K562 (cell line): Measurements from ENCODE around the gene DEDD. TPM values are rescaled to one million over a fixed set of nuclear protein-coding genes. Genes with fewer than 3 reads are reported as not detected.
A peak's percentile ranks its signal among the peaks of the same experiment; 100 is the strongest.

Experiments
- ARNT ChIP-seq, 2 experiments: fragments of 450-650 bp; IDR thresholded peaks; 2 replicates each; pipeline ENCODE4 v1.6.1; 2016; ENCODE audit warnings: mild to moderate bottlenecking in 1 of 2
- CEBPG ChIP-seq, 3 experiments: fragments of 200-800 bp in 1 of 3; sonication (Bioruptor generic) in 1 of 3; sonication (generic) in 1 of 3; formaldehyde crosslinking in 1 of 3; IDR thresholded peaks in 2 of 3; conservative IDR thresholded peaks in 1 of 3; 2 replicates each; pipeline versions ENCODE4 v1.6.1 to v1.8.0; 2016 to 2022; ENCODE audit warnings: missing compliant biosample characterization in 2 of 3, missing genetic modification characterization in 2 of 3, mild to moderate bottlenecking in 1 of 3, missing genetic modification reagents in 1 of 3
- CHCHD3 ChIP-seq: fragments of 250-450 bp; sonication (Bioruptor Pico); IDR thresholded peaks from 2 replicates; pipeline ENCODE4 v2.1.2; 2022; ENCODE audit warnings: mild to moderate bottlenecking
- CREB1 ChIP-seq, 2 experiments: sonication (generic) in 1 of 2; formaldehyde crosslinking in 1 of 2; IDR thresholded peaks; 2 replicates each; pipeline versions ENCODE4 v1.6.1 to v1.8.0; 2012 to 2022; ENCODE audit warnings: inconsistent platforms in 1 of 2, mild to moderate bottlenecking in 1 of 2, missing genetic modification reagents in 1 of 2, moderate library complexity in 1 of 2
- CREM ChIP-seq: IDR thresholded peaks from 2 replicates; pipeline ENCODE4 v1.6.1; 2014; ENCODE audit warnings: antibody characterized with exemption, low read depth
- E2F6 ChIP-seq, 2 experiments: IDR thresholded peaks; 2 replicates each; pipeline ENCODE4 v1.6.1; 2011; ENCODE audit warnings: borderline replicate concordance in 1 of 2, control low read depth in 1 of 2, low read depth in 1 of 2, low read length in 1 of 2, mild to moderate bottlenecking in 1 of 2, mixed read lengths in 1 of 2, moderate library complexity in 1 of 2; ENCODE audit not compliant: insufficient read depth in 1 of 2, insufficient read length in 1 of 2, poor library complexity in 1 of 2, severe bottlenecking in 1 of 2; ENCODE audit errors: extremely low read depth in 1 of 2
- EHMT2 ChIP-seq: fragments of 450-650 bp; IDR thresholded peaks from 2 replicates; pipeline ENCODE4 v1.6.1; 2018; ENCODE audit warnings: antibody characterized with exemption
- FOXP4 ChIP-seq: sonication (generic); formaldehyde crosslinking; IDR thresholded peaks from 2 replicates; pipeline ENCODE4 v1.8.0; 2022; ENCODE audit warnings: mild to moderate bottlenecking, missing genetic modification reagents, borderline replicate concordance
- HCFC1 ChIP-seq: IDR thresholded peaks from 2 replicates; pipeline ENCODE4 v1.6.1; 2012; ENCODE audit warnings: low read depth, low read length, improper control_type of control experiment
- MEF2A ChIP-seq: IDR thresholded peaks from 2 replicates; pipeline ENCODE4 v1.6.1; 2011; ENCODE audit warnings: low read depth, mild to moderate bottlenecking, low read length, moderate library complexity; ENCODE audit not compliant: control insufficient read depth
- PTBP1 ChIP-seq: fragments of 200-400 bp; formaldehyde crosslinking; IDR thresholded peaks from 2 replicates; pipeline ENCODE4 v1.6.1; 2017; ENCODE audit warnings: low read depth, low read length
- RNF2 ChIP-seq: sonication (generic); IDR thresholded peaks from 2 replicates; pipeline ENCODE4 v1.6.1; 2016
- SMARCA5 ChIP-seq: fragments of 450-650 bp; IDR thresholded peaks from 2 replicates; pipeline ENCODE4 v1.6.1; 2016
- SRSF1 ChIP-seq: fragments of 200-400 bp; formaldehyde crosslinking; IDR thresholded peaks from 2 replicates; pipeline ENCODE4 v1.6.1; 2017; ENCODE audit warnings: mild to moderate bottlenecking, low read depth, low read length, moderate library complexity
- TAF9B ChIP-seq: fragments of 450-650 bp; IDR thresholded peaks from 2 replicates; pipeline ENCODE4 v1.6.1; 2018; ENCODE audit warnings: mild to moderate bottlenecking; ENCODE audit not compliant: partially characterized antibody
- YY1 ChIP-seq, 3 experiments: IDR thresholded peaks; 2 replicates each; pipeline ENCODE4 v1.6.1; 2011; ENCODE audit warnings: low read length in 2 of 3, mild to moderate bottlenecking in 2 of 3, moderate library complexity in 2 of 3, borderline replicate concordance in 1 of 3, control low read depth in 1 of 3, low read depth in 1 of 3; ENCODE audit not compliant: insufficient read depth in 3 of 3, insufficient replicate concordance in 2 of 3, control insufficient read depth in 1 of 3, insufficient read length in 1 of 3; ENCODE audit errors: extremely low read depth in 1 of 3
- ZEB2 ChIP-seq: fragments of 450-650 bp; IDR thresholded peaks from 2 replicates; pipeline ENCODE4 v1.6.1; 2016
- ZNF347 ChIP-seq: fragments of 450-650 bp; formaldehyde crosslinking; IDR thresholded peaks from 2 replicates; pipeline ENCODE4 v1.4.0; 2020; ENCODE audit warnings: low read depth, mild to moderate bottlenecking, moderate library complexity
- ZNF589 ChIP-seq: fragments of 200-800 bp; sonication (Bioruptor generic); IDR thresholded peaks from 2 replicates; pipeline ENCODE4 v1.6.1; 2016; ENCODE audit warnings: low read depth, missing genetic modification characterization, missing compliant biosample characterization
- ZNF644 ChIP-seq: fragments of 200-800 bp; sonication (Bioruptor generic); IDR thresholded peaks from 2 replicates; pipeline ENCODE4 v1.6.1; 2016; ENCODE audit warnings: low read depth, missing genetic modification characterization, missing compliant biosample characterization
- ZNF668 ChIP-seq: fragments of 250-450 bp; sonication (Bioruptor Pico); IDR thresholded peaks from 2 replicates; pipeline ENCODE4 v1.8.0; 2022; ENCODE audit warnings: mild to moderate bottlenecking, inconsistent platforms
- polyA plus RNA-seq, 8 experiments: library from polyadenylated mRNA; depleted of rRNA in 4 of 8; stranded (reverse) in 5 of 8; unstranded in 3 of 8; fragments of >200 nt; fragmentation: Nextera tagmentation in 2 of 8; fragmentation: Illumina TruSeq in 1 of 8; extraction: Ambion mirVana in 2 of 8; extraction: Trizol in 1 of 8; gene quantifications; 2 replicates each; pipeline versions ENCODE4 v1.2.1 to v1.2.3, GENCODE V29; 2011 to 2014; ENCODE audit warnings: inconsistent platforms in 1 of 8, missing spikeins in 1 of 8
- total RNA-seq, 7 experiments: library from RNA; depleted of rRNA in 6 of 7; stranded (reverse); fragments of >200 nt in 6 of 7; fragmentation: Illumina TruSeq in 2 of 7; extraction: Trizol in 2 of 7; gene quantifications; 2 replicates each; pipeline versions ENCODE4 v1.2.1 to v1.2.3, GENCODE V29; 2011 to 2021; ENCODE audit warnings: low replicate concordance in 1 of 7
- TF ChIP-seq, protein P1 (sequence below): sonication (generic); formaldehyde crosslinking; IDR thresholded peaks from 2 replicates; pipeline ENCODE4 v1.8.0; 2022; ENCODE audit warnings: missing genetic modification reagents, mild to moderate bottlenecking, borderline replicate concordance

The DEDD gene
- total and polyA plus RNA-seq, 9 of the 15 experiments (the other 6 are each of a cell fraction or from before 2014, with no cell fraction given), result 11.6 to 41.0 (median 16.8) TPM

GRCh38 chr1:161153682-161154337 is 21.3 kb upstream of the DEDD start, which contains the start of gene UFC1 (continued):
- TF ChIP-seq ZNF644 (tag), result peak; percentile 91
- TF ChIP-seq ZNF347 (CRISPR knock-in tag), result no peak
- TF ChIP-seq CEBPG (CRISPR knock-in tag; IDR thresholded peaks at IDR 0.05), result peak; percentile 75; the same call in 1 of the 2 replicates
- TF ChIP-seq CEBPG (tag; conservative IDR thresholded peaks at IDR 0.05 in 1 of 2, IDR thresholded peaks at IDR 0.05 in 1 of 2), result no peak
- peak; percentile 39; the same call in 1 of the 2 replicates for TF ChIP-seq RNF2
- peak; percentile 77 for TF ChIP-seq EHMT2
- TF ChIP-seq CHCHD3 (CRISPR knock-in tag), result no peak
- TF ChIP-seq SMARCA5, result no peak
- peak; percentile 97 to 100 (median 99) for TF ChIP-seq YY1 (IDR thresholded peaks at IDR 0.05; ENCODE audit: borderline replicate concordance in 1 of 3, control insufficient read depth in 1 of 3, extremely low read depth in 1 of 3, insufficient read depth in 3 of 3, insufficient read length in 1 of 3, insufficient replicate concordance in 2 of 3, low read depth in 1 of 3, low read length in 2 of 3)
- TF ChIP-seq MEF2A, result no peak
- TF ChIP-seq, protein P1, sequence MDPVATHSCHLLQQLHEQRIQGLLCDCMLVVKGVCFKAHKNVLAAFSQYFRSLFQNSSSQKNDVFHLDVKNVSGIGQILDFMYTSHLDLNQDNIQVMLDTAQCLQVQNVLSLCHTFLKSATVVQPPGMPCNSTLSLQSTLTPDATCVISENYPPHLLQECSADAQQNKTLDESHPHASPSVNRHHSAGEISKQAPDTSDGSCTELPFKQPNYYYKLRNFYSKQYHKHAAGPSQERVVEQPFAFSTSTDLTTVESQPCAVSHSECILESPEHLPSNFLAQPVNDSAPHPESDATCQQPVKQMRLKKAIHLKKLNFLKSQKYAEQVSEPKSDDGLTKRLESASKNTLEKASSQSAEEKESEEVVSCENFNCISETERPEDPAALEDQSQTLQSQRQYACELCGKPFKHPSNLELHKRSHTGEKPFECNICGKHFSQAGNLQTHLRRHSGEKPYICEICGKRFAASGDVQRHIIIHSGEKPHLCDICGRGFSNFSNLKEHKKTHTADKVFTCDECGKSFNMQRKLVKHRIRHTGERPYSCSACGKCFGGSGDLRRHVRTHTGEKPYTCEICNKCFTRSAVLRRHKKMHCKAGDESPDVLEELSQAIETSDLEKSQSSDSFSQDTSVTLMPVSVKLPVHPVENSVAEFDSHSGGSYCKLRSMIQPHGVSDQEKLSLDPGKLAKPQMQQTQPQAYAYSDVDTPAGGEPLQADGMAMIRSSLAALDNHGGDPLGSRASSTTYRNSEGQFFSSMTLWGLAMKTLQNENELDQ (CRISPR knock-in tag), result no peak
- peak; percentile 73 for TF ChIP-seq CREM
- peak; percentile 7; the same call in 1 of the 2 replicates for TF ChIP-seq CREB1 (IDR thresholded peaks at IDR 0.05)
- peak; percentile 65; the same call in 1 of the 2 replicates for TF ChIP-seq CREB1 (CRISPR knock-in tag; IDR thresholded peaks at IDR 0.05)
- TF ChIP-seq SRSF1, result no peak
- peak; percentile 80 for TF ChIP-seq HCFC1
- TF ChIP-seq PTBP1, result no peak
- no peak for TF ChIP-seq ZNF589 (CRISPR knock-in tag)
- TF ChIP-seq TAF9B, result peak; percentile 98
- TF ChIP-seq ZEB2, result peak; percentile 94
- TF ChIP-seq ARNT (IDR thresholded peaks at IDR 0.05), result peak; percentile 46 to 88; a peak in 2 of 4 replicates
- 0 out of 2 replicates have a peak, but pooled peaks have one; percentile 46 for TF ChIP-seq ZNF668 (CRISPR knock-in tag)
- no peak for TF ChIP-seq FOXP4 (CRISPR knock-in tag)
- TF ChIP-seq E2F6 (IDR thresholded peaks at IDR 0.05; ENCODE audit: borderline replicate concordance in 1 of 2, extremely low read depth in 1 of 2, insufficient read depth in 1 of 2, insufficient read length in 1 of 2, low read depth in 1 of 2, low read length in 1 of 2, poor library complexity in 1 of 2, severe bottlenecking in 1 of 2), result no peak
